Skin epidermis (tissue), 12 donors: ENCODE results near the gene PAX3.
"Not testable (repeated sequence)": the region's sequence is repeated elsewhere in the genome, so short reads cannot be mapped to it uniquely, and the experiment has no call there.

Source experiments
- H3K27ac ChIP-seq, 21 experiments: fragments of 200-600 bp; sonication (generic) in 11 of 21; one replicate each; pipeline ENCODE4 v1.5.0; 2020; ENCODE audit warnings: mild to moderate bottlenecking in 3 of 21, inconsistent platforms in 2 of 21, moderate library complexity in 2 of 21
- H3K4me3 ChIP-seq, 7 experiments: fragments of 200-600 bp; sonication (generic) in 2 of 7; one replicate each; pipeline ENCODE4 v1.5.0; 2020; ENCODE audit warnings: inconsistent platforms in 2 of 7, mild to moderate bottlenecking in 2 of 7, moderate library complexity in 1 of 7

The PAX3 gene

DNA sequence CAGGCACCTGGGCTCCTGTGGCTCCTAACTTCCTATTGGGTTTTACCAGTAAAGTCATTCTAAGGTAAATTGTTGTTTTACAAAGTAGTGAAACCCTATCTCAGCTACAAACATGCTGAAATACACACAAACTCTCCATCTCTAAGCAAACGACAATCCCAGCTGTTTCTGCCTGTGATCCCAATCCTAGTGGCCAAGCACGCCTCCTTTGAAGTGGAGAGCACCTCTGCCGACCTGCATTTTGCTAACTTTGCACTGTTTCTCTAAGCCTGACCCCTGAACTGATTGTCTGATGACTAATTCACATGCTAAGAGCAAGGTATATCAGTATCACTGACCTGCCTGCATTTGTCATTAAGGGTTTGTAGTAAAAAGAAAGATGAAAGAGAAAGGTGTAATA lies 124.3 kb downstream of the PAX3 start:
- no peak overlapping the region for H3K27ac ChIP-seq

DNA sequence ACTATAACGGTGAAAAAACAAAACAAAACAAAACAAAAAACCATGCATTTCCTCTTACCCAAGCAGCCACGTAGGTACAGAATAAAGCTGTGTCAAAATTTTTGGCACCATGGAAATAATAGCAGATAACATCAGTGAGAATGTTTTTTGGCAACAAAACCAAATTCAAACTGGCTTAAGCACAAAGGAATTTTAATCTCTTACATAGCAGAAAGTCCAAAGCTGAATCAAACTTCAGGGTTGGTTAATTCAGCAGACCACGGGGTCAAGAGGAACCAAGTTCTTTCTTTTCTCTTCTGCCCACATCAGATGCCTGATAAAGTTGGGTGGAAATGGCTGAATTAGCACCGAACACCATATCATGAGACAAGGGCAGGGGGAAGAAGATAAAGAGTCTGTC lies 129.5 kb downstream of the PAX3 start:
- Histone ChIP-seq H3K27ac (no peak overlapping the region), H3K4me3 (no peak overlapping the region)

More for the DNA sequence above, 124.3 kb downstream of the PAX3 start:
- H3K4me3 ChIP-seq, result no peak overlapping the region

DNA sequence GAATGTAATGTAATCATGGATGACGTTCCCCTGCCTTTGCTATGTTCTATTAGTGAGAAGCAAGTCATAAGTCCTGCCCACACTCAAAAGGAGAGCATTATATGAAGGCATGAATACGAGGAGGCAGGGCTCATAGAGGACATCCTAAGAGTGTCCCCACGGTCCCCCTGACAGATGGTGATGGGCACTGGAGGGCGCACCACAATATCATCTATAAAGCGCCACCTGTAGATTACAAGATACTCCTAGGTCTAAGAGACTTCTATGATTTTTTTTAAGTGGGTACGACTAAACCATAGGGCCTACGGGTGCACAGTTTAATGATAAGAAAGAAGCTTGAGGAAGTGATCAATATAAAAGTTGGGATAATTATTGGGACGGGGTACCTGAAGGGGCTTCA lies 131.0 kb downstream of the PAX3 start:
- H3K27ac ChIP-seq, result no peak overlapping the region
- H3K4me3 ChIP-seq, result no peak overlapping the region

GRCh38 chr2:222160944-222161343 lies 137.9 kb downstream of the PAX3 start:
- Histone ChIP-seq H3K4me3 (no peak overlapping the region), H3K27ac (no peak overlapping the region)

- Histone ChIP-seq H3K27ac (no peak overlapping the region), H3K4me3 (no peak overlapping the region)
Measured at GRCh38 chr2:222160125-222160524, 138.7 kb downstream of the PAX3 start.

- no peak overlapping the region for H3K27ac ChIP-seq
- H3K4me3 ChIP-seq, result no peak overlapping the region
Measured at GRCh38 chr2:222159221-222159620, 139.6 kb downstream of the PAX3 start.

GRCh38 chr2:222155003-222155664 lies 143.7 kb downstream of the PAX3 start:
- not testable (repeated sequence) for H3K27ac ChIP-seq, H3K4me3 ChIP-seq
